ENCODE data around the gene FYB1.

Gene FYB1

DNA sequence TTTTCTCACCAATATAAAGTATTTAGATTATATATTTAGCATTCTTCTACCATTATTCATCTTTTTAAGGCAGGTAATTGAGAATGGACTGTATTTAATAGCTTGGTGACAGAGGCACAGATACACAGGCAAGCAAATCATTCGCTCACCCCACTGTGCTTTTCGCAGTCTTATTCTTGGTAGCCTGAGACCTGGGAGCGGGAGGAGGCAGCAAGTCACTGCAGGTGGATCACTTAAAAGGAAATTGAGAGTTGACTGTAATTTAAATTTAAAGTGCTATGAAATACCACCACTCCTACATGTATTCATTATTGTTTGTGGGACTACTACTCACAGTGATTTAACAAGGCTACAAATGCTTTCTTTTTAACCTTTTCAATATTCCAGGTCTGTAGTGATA lies 154.9 kb downstream of the FYB1 start:
- TF ChIP-seq REST (IDR thresholded peaks at IDR 0.05; ENCODE audit: insufficient replicate concordance, low read depth) = no peak
- no peak overlapping the region for H3K4me3 ChIP-seq (replicated peaks; ENCODE audit: insufficient read depth, low read length)
- DNase-seq (ENCODE audit: low read depth in 1 of 2, low spot score in 1 of 2) = no peak
- no peak overlapping the region for H3K27ac ChIP-seq (replicated peaks)
- no peaks in the 10 kb centered on the region for H3K27me3 ChIP-seq (ENCODE audit: insufficient read depth, poor library complexity, severe bottlenecking)

GRCh38 chr5:39063037-39063436 lies 156.3 kb downstream of the FYB1 start:
- no peak overlapping the region for H3K4me3 ChIP-seq (replicated peaks; ENCODE audit: insufficient read depth, low read length)
- H3K27ac ChIP-seq (replicated peaks) = no peak overlapping the region
- TF ChIP-seq REST (IDR thresholded peaks at IDR 0.05; ENCODE audit: insufficient replicate concordance, low read depth) (no peak), POLR2AphosphoS5 (IDR thresholded peaks at IDR 0.05; ENCODE audit: low read depth) (no peak), CTCF (IDR thresholded peaks at IDR 0.05; ENCODE audit: insufficient read depth, low read length) (no peak), GABPA (IDR thresholded peaks at IDR 0.05; ENCODE audit: low read depth) (no peak)
- DNase-seq (ENCODE audit: low read depth in 1 of 2, low spot score in 1 of 2) = no peak
- H3K27me3 ChIP-seq (ENCODE audit: insufficient read depth, poor library complexity, severe bottlenecking) = no peaks in the 10 kb centered on the region

DNA sequence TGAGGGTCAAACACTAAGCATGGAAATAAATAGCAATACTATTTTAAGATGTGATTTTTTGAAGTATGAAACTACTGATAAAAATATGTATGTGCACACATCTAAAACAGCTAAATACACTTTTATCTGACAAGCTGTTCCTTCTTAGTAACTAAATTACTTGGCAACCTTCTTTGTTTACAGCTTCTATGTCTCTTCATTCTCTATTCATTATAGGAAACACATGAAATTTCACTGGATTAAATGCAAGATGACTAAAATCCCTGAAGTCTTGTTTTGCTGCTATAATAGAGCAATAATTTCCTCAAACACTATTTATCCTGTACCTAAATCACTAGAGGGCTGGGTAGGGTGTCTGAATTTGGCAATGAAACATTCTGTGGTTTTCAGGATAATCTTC lies 156.8 kb downstream of the FYB1 start:
- H3K4me3 ChIP-seq (replicated peaks; ENCODE audit: insufficient read depth, low read length) = no peak overlapping the region
- TF ChIP-seq SPI1 (IDR thresholded peaks at IDR 0.05; ENCODE audit: borderline replicate concordance, low read depth) (no peak), POLR2AphosphoS5 (IDR thresholded peaks at IDR 0.05; ENCODE audit: low read depth) (no peak), REST (IDR thresholded peaks at IDR 0.05; ENCODE audit: insufficient replicate concordance, low read depth) (no peak), CTCF (IDR thresholded peaks at IDR 0.05; ENCODE audit: insufficient read depth, low read length) (no peak), GABPA (IDR thresholded peaks at IDR 0.05; ENCODE audit: low read depth) (no peak)
- H3K27ac ChIP-seq (replicated peaks) = no peak overlapping the region
- H3K27me3 ChIP-seq (ENCODE audit: insufficient read depth, poor library complexity, severe bottlenecking) = no peaks in the 10 kb centered on the region
- DNase-seq (ENCODE audit: low read depth in 1 of 2, low spot score in 1 of 2) = no peak

DNA sequence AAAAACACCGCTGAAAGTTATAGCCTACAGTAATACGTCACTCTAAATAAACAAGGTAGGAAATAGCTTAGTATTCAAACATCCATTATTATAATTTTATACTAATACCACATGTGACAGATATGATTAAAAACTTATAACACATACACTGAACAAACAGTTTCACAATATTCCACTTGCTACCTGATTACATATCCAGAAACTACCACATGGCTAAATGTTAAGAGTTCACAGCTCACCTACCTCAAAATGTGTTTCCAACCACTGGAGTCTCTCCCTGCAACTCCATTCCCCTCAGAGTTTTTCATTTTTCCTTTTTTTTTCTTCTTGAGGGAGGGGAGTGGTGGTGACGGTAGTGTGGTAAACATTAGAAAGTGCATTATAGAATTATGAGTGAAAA lies 157.3 kb downstream of the FYB1 start:
- H3K4me3 ChIP-seq (replicated peaks; ENCODE audit: insufficient read depth, low read length) = no peak overlapping the region
- DNase-seq (ENCODE audit: low read depth in 1 of 2, low spot score in 1 of 2) = no peak
- no peak for TF ChIP-seq REST (IDR thresholded peaks at IDR 0.05; ENCODE audit: insufficient replicate concordance, low read depth)
- TF ChIP-seq CTCF (IDR thresholded peaks at IDR 0.05; ENCODE audit: insufficient read depth, low read length) = no peak
- no peak for TF ChIP-seq GABPA (IDR thresholded peaks at IDR 0.05; ENCODE audit: low read depth)
- TF ChIP-seq SPI1 (IDR thresholded peaks at IDR 0.05; ENCODE audit: borderline replicate concordance, low read depth) = no peak
- no peak for TF ChIP-seq POLR2AphosphoS5 (IDR thresholded peaks at IDR 0.05; ENCODE audit: low read depth)
- H3K27me3 ChIP-seq (ENCODE audit: insufficient read depth, poor library complexity, severe bottlenecking) = no peaks in the 10 kb centered on the region
- no peak overlapping the region for H3K27ac ChIP-seq (replicated peaks)

All from HL-60 (cell line).